Colonic mucosa (tissue), 4 donors: ENCODE results near the gene MED26. TPM values are rescaled to one million over a fixed set of nuclear protein-coding genes. Genes with fewer than 3 reads are reported as not detected.
A peak's percentile ranks its signal among the peaks of the same experiment; 100 is the strongest.
"Not testable (repeated sequence)": the region's sequence is repeated elsewhere in the genome, so short reads cannot be mapped to it uniquely, and the experiment has no call there.

Experiments used
- DNase-seq: peaks from one replicate; pipeline ENCODE4 v3.0.0-alpha.2; 2020
- H3K27ac ChIP-seq: fragments of 200-600 bp; one replicate; pipeline ENCODE4 v1.8.0; 2021
- H3K27me3 ChIP-seq: fragments of 200-600 bp; one replicate; pipeline ENCODE4 v1.8.0; 2021
- H3K36me3 ChIP-seq: fragments of 200-600 bp; one replicate; pipeline ENCODE4 v1.8.0; 2021
- H3K4me1 ChIP-seq: fragments of 200-600 bp; one replicate; pipeline ENCODE4 v1.8.0; 2021; ENCODE audit warnings: mild to moderate bottlenecking
- H3K4me3 ChIP-seq: fragments of 200-600 bp; one replicate; pipeline ENCODE4 v1.8.0; 2021
- H3K9ac ChIP-seq, 2 donors: one replicate each; pipeline ENCODE4 v1.7.0; 2013; ENCODE audit warnings: control low read depth in 2 of 2, low read depth in 2 of 2, low read length in 2 of 2
- H3K9me3 ChIP-seq: fragments of 200-600 bp; one replicate; pipeline ENCODE4 v1.8.0; 2021
- CTCF ChIP-seq: fragments of 200-600 bp; IDR thresholded peaks from one replicate; pipeline ENCODE4 v1.8.0; 2022; ENCODE audit warnings: antibody characterized with exemption, mild to moderate bottlenecking
- intact Hi-C: fragments of 100-400 bp; cut with DNase I; formaldehyde crosslinking; loops from one replicate; pipeline ENCODE4 v1.14.1; 2022
- total RNA-seq, 2 donors: library from RNA; stranded (reverse); fragmentation: NEBNext Ultra II Directional in 1 of 2; extraction: Animal tissue kit (Norgen Biotek cat#: 25700) in 1 of 2; gene quantifications; one replicate each; pipeline ENCODE4 v1.2.1, GENCODE V29; 2021
- donor health status: healthy.
- donor health status: DM: no; HTN: no; CAD: no.
- donor health status: DM: no; HTN: no; CAD: no.

MED26 gene
- total RNA-seq, 2 donors from 2014 or later: 10.0 to 11.9 TPM

- Histone ChIP-seq H3K27me3 (no peaks in the 10 kb centered on the region), H3K4me1 (peaks cover 4% of the 10 kb centered on the region), H3K9ac (no peak overlapping the region), H3K27ac (no peak overlapping the region), H3K9me3 (no peaks in the 10 kb centered on the region), H3K36me3 (no peaks in the 10 kb centered on the region), H3K4me3 (no peak overlapping the region)
- intact Hi-C loops: no loop called here
- peak; percentile 37 for DNase-seq
- no peak for TF ChIP-seq CTCF
These were observed 43.8 kb upstream of the MED26 start for GRCh38 chr19:16671652-16672274.

- no peaks in the 10 kb centered on the region for H3K36me3 ChIP-seq
- intact Hi-C loops: no loop called here
These were observed 42.3 kb upstream of the MED26 start for GRCh38 chr19:16670291-16670690.

GRCh38 chr19:16668702-16669101 is 40.7 kb upstream of the MED26 start:
- H3K9me3 ChIP-seq, H3K36me3 ChIP-seq, H3K4me3 ChIP-seq, DNase-seq, H3K4me1 ChIP-seq, H3K27ac ChIP-seq, H3K9ac ChIP-seq, intact Hi-C loops, H3K27me3 ChIP-seq: not testable (repeated sequence)

More at GRCh38 chr19:16670291-16670690, 42.3 kb upstream of the MED26 start:
- Histone ChIP-seq H3K4me3 (no peak overlapping the region), H3K4me1 (peaks cover 4% of the 10 kb centered on the region), H3K9ac (no peak overlapping the region), H3K27me3 (no peaks in the 10 kb centered on the region), H3K27ac (no peak overlapping the region), H3K9me3 (no peaks in the 10 kb centered on the region)
- TF ChIP-seq CTCF: no peak
- DNase-seq: no peak

GRCh38 chr19:16668176-16668575 is 40.2 kb upstream of the MED26 start:
- Histone ChIP-seq H3K4me1 (peaks cover 4% of the 10 kb centered on the region), H3K4me3 (no peak overlapping the region), H3K27me3 (no peaks in the 10 kb centered on the region), H3K9me3 (no peaks in the 10 kb centered on the region), H3K9ac (no peak overlapping the region), H3K27ac (no peak overlapping the region), H3K36me3 (no peaks in the 10 kb centered on the region)
- intact Hi-C loops: no loop called here
- TF ChIP-seq CTCF: no peak
- DNase-seq: no peak

- intact Hi-C loops: no loop called here
- DNase-seq: peak; percentile 41
- no peaks in the 10 kb centered on the region for H3K9me3 ChIP-seq
- H3K27me3 ChIP-seq: no peaks in the 10 kb centered on the region
- peaks cover 9% of the 10 kb centered on the region for H3K36me3 ChIP-seq
- TF ChIP-seq CTCF: no peak
- peak overlapping the region; percentile 84 to 93 for H3K9ac ChIP-seq
- H3K4me1 ChIP-seq: peaks cover 10% of the 10 kb centered on the region
- H3K27ac ChIP-seq: no peak overlapping the region
- peak overlapping the region; percentile 67 for H3K4me3 ChIP-seq
These were observed 33.6 kb upstream of the MED26 start for GRCh38 chr19:16661480-16662034.

GRCh38 chr19:16660763-16661479 is 32.9 kb upstream of the MED26 start, which contains the start of gene TMEM38A:
Gene TMEM38A (plus strand): TSS chr19:16661139. CDS start chr19:16661218, 79 bp downstream.
- peak within 1 kb of the TSS; percentile 93 for H3K27ac ChIP-seq
- H3K9ac ChIP-seq: peak within 1 kb of the TSS; percentile 89 to 93
- intact Hi-C loops: no loop called here
- peak within 1 kb of the TSS; percentile 67 for H3K4me3 ChIP-seq
- TF ChIP-seq CTCF: no peak
- no peaks in the 10 kb centered on the region for H3K9me3 ChIP-seq
- H3K36me3 ChIP-seq: peaks cover 9% of the 10 kb centered on the region
- peaks cover 10% of the 10 kb centered on the region for H3K4me1 ChIP-seq
- peak; percentile 58 for DNase-seq
- no peaks in the 10 kb centered on the region for H3K27me3 ChIP-seq
